Measurements from ENCODE around the gene GRIA4.
A peak's percentile ranks its signal among the peaks of the same experiment; 100 is the strongest.
"Not testable (repeated sequence)": the region's sequence is repeated elsewhere in the genome, so short reads cannot be mapped to it uniquely, and the experiment has no call there.

GRIA4 gene

GRCh38 chr11:105937738-105938137 is 327.9 kb downstream of the GRIA4 start:
- DNase-seq = no peak

GRCh38 chr11:105942921-105943320 is 333.0 kb downstream of the GRIA4 start:
- DNase-seq = no peak

GRCh38 chr11:105948918-105949590 is 339.2 kb downstream of the GRIA4 start:
- no peak for DNase-seq

DNA sequence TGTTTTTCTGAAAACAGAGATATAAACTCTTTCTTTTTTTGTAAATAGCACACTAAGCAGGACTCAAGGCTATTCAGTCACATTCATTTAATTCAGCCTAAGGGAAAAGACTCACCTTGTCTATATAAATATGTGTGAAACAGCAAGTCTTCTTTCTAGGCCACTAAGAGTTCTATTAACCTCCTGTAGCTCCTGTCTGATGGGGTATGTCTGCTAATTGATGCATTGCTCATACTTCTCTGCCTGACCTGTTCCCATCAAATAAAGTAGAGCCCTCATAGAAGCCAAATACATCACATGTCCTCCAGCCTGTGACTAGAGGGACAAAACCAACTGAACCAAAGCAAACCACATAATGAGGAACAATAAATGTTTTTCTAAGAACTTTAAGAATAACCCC is 344.0 kb downstream of the GRIA4 start:
- no peak for DNase-seq

- DNase-seq = peak; percentile 74
Observed at GRCh38 chr11:105960252-105961245, 350.7 kb downstream of the GRIA4 start.

DNA sequence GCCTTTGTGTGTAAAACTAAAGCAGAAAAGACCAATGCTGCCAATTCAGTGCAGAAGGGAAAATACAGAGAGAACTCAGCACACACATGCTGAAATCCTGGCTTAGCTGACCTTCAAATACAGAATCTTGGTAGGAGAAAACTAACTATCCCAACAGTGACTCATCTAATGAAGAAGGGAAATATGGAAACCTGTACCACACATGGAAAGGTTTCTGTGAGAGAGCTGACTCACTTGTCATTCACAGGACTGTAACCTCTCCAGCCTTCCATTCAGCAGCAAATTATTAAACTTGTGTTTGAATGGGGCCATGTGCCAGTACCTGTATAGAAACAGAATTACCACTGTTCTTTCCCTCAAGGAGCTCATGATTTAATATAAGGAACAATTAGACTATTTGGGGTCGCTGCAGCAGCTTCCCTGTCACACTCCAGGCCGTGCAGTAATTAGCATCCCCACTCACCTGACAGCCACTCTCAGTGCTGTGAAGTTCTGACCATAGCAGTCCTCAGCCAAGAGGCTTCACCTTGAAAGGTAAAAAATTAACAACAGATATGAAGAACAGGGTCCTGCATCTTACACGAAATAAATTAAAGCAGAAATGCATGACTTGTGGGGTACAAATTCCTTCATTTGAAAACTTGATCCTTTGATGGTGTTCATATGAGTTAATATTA is 358.3 kb downstream of the GRIA4 start:
- no peak for DNase-seq

- DNase-seq = no peak
Observed at GRCh38 chr11:105969756-105970155, 359.9 kb downstream of the GRIA4 start.

DNA sequence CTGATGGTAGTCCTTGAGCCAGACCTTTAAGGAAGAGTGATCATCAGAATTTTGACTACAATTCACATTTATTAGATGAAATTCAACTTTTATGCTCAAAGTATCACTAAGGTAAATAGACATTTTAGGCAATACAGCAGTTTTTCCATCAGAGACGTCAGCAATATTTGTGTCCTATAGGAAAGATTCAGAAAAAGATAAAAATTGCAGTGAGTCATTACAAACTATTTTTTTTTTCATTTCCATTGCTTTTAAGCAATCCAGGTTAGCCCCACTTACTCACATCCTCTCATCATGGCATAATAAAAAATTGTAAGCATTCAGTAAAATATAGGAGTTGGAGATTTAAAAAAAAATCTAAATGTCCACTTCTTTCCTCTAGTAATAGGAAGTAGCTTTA is 365.3 kb downstream of the GRIA4 start:
- no peak for DNase-seq

- no peak for DNase-seq
Observed at GRCh38 chr11:105979997-105980703, 370.3 kb downstream of the GRIA4 start.

DNA sequence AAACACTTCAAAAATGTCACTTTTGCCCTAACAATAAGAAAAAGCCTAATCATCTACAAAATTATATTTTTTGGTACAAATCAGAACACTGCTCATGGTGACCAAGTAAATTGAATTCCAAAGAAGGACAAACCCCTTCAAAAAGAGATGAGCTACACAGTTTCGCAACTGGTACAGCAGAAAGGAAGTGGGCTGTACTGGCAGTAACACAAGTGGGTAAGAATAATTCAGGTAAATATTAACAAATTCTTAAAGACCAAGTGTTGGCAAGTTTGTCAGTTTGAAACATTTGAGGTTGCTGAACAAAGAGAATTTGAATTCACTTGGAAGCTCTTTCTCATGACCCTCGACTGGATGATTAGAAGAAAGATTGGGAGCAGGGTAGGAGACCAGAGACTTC is 376.7 kb downstream of the GRIA4 start:
- no peak for DNase-seq

- DNase-seq = no peak
Observed at GRCh38 chr11:105988197-105988596, 378.3 kb downstream of the GRIA4 start.

GRCh38 chr11:105989124-105989523 is 379.3 kb downstream of the GRIA4 start:
- no peak for DNase-seq

- DNase-seq = no peak
Observed at GRCh38 chr11:105991888-105992287, 382.0 kb downstream of the GRIA4 start.

DNA sequence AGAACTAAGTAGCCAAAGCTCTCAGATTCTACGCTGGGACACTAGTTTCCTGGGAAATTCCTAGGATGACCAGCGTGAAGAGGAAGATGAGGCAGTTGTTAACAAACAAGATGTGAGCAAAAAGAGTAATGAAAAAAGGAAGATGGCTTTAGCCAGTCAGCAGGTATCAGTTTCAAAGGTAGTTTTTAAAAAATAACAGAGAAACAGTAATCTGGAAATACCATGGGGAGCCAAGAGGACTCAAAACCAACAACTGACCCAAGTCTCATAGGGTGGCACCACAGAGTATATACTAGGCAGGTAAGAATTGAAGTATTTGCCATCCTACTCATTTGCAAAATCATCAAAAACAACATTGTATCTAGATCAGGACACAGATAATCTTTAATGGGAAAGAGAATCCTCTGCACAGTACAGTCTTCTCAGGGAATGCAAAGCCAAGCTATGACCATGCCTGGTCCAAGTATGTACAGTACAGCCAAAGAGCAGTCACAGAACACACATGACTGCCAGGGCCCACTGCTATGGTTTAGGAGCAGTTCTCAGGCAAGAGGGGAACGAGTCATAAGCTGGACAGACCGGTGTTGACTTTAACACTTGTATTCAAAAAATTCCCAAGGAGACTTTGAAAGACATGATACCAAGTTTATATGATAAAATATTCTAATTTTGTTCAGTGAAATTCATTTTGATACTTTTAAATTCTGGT is 391.6 kb downstream of the GRIA4 start:
- no peak for DNase-seq

DNA sequence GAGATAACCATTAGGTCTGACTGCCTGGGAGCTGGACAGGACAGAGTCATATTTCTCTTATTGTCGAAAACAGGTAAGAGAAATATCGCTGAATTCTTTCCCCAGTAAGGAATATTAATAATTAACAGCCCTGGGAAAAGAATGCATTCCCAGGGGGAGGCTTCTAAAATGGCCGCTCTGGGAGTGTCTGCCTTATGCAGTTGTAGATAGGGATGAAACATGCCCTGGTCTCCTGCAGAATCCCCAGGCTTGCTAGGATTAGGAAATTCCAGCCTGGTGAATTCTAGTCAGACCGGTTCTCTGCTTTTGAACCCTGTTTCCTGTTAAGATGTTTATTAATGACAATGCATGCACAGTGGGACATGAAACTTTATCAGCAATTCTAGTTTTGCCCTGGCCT is 393.2 kb downstream of the GRIA4 start:
- not testable (repeated sequence) for DNase-seq

DNA sequence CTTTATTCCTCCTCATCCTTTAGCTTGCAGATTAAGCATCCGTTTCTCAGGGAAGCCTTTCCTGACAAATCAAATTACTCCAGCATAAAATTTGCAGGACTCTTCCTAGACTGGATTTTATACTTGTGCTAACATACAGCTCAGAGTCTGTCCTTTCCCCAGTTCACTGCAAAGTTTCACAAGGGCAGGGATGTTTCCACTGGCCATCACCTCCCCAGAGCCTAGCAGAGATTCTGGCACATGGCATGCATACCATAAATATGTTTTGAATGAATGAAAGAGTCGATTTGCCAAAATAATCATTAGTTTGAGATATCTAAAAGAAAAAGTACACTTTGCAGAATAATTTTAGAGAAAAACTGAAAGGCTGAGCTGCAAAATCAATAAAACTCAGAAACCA is 401.6 kb downstream of the GRIA4 start:
- no peak for DNase-seq

DNA sequence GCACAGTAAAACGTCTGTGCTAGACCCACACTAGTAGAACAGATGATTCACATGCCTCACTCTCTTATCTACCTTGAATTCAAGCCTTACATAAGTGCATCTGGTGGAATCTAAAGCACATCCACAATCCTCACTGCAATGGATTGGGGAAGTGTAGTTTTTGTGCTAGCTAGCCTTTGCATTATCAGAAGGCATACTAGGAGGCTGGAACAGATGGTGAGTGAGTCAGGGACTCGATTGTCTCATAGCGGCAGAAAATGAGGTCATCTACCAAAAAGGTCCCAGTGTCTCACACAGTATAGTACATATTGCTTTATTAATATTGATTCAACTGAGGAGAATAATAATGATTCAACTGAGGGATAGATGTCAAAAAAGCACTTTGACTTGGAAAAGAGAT is 402.9 kb downstream of the GRIA4 start:
- no peak for DNase-seq

DNA sequence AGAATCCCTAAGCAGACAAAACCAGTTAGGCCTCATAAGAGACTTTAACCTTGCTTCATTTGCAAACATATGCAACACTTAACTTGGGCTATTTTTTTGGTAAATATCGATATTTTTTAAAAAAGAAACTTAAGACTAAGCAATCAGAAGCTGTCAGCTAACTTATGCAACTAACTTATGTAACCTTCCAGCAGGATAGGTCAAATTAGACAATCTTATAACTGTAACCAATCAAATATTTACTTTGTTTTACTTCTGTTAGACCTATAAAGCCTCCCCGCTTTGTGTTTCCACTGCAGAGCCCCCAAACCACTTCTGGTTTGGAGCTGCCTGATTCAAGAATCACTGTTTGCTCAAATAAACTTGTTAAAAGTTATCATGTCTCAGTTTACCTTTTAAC is 404.2 kb downstream of the GRIA4 start:
- DNase-seq = no peak

DNA sequence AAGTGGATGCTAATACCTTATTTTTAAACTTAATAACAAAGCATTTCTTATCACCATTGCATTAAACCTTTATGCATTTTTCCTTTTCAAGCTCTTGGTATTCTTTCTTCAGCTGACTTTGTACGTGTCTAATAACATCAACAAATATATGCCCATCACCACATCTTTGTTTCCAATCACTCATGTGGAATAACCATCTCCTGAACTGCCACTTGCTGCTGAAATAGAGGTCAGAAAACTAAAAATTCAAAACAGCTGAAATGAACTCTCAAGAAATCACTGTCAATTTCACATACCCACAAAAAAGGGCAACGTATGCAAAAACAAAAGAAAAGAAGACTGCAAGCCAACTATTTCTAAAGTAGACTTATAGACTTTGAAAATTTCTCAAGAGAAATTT is 404.7 kb downstream of the GRIA4 start:
- DNase-seq = no peak

- DNase-seq = no peak
Observed at GRCh38 chr11:106015066-106015465, 405.2 kb downstream of the GRIA4 start.

GRCh38 chr11:106017093-106017492 is 407.2 kb downstream of the GRIA4 start:
- no peak for DNase-seq
